Astrocyte (in vitro differentiated cells and primary cell): ENCODE data around the gene ST6GALNAC3. TPM values are rescaled to one million over a fixed set of nuclear protein-coding genes. Genes with fewer than 3 reads are reported as not detected.

Source experiments
- DNase-seq: peaks from one replicate; pipeline ENCODE4 v3.0.0-alpha.2; 2010; ENCODE audit warnings: low read depth
- FAIRE-seq: peaks from 2 replicates; lab custom pipeline; 2011; peaks lifted over from hg19 to GRCh38; lab: Jason Lieb, UNC
- H2AFZ ChIP-seq: 2 replicates; pipeline ENCODE4 v1.6.0; 2012; ENCODE audit warnings: low read depth, low read length, inconsistent platforms
- H3K27ac ChIP-seq: 2 replicates; pipeline ENCODE4 v1.5.1; 2011; ENCODE audit warnings: low read depth, low read length, inconsistent platforms
- H3K27me3 ChIP-seq: 2 replicates; pipeline ENCODE4 v1.6.0; 2011; ENCODE audit warnings: low read length, inconsistent platforms; ENCODE audit not compliant: insufficient read depth
- H3K36me3 ChIP-seq: 2 replicates; pipeline ENCODE4 v1.5.1; 2011; ENCODE audit warnings: low read length, inconsistent platforms; ENCODE audit not compliant: insufficient read depth
- H3K4me1 ChIP-seq: 2 replicates; pipeline ENCODE4 v1.5.1; 2011; ENCODE audit warnings: low read length, inconsistent platforms; ENCODE audit not compliant: insufficient read depth
- H3K4me2 ChIP-seq: 2 replicates; pipeline ENCODE4 v1.6.0; 2012; ENCODE audit warnings: low read length, inconsistent platforms
- H3K4me3 ChIP-seq: 2 replicates; pipeline ENCODE4 v1.5.1; 2011; ENCODE audit warnings: low read depth, mild to moderate bottlenecking, low read length, inconsistent platforms; ENCODE audit not compliant: insufficient read depth
- H3K79me2 ChIP-seq: 2 replicates; pipeline ENCODE4 v1.6.0; 2012; ENCODE audit warnings: mild to moderate bottlenecking, low read length, inconsistent platforms; ENCODE audit not compliant: insufficient read depth
- H3K9ac ChIP-seq: 2 replicates; pipeline ENCODE4 v1.6.0; 2012; ENCODE audit warnings: mild to moderate bottlenecking, low read length, inconsistent platforms
- H3K9me3 ChIP-seq: 2 replicates; pipeline ENCODE4 v1.5.1; 2012; ENCODE audit warnings: low read depth, mild to moderate bottlenecking, low read length, inconsistent platforms; ENCODE audit not compliant: insufficient read depth
- H4K20me1 ChIP-seq: 2 replicates; pipeline ENCODE4 v1.6.0; 2012; ENCODE audit warnings: low read length, inconsistent platforms; ENCODE audit not compliant: insufficient read depth
- H3K27ac Mint-ChIP-seq: one replicate; pipeline ENCODE4 v1.8.0; 2021; ENCODE audit warnings: mild to moderate bottlenecking, mixed read lengths; ENCODE audit not compliant: unreplicated experiment
- H3K27me3 Mint-ChIP-seq: one replicate; pipeline ENCODE4 v1.8.0; 2021; ENCODE audit warnings: low read depth, mixed read lengths; ENCODE audit not compliant: unreplicated experiment
- H3K36me3 Mint-ChIP-seq: one replicate; pipeline ENCODE4 v1.8.0; 2021; ENCODE audit warnings: low read depth, mixed read lengths; ENCODE audit not compliant: unreplicated experiment
- H3K4me1 Mint-ChIP-seq: one replicate; pipeline ENCODE4 v1.8.0; 2021; ENCODE audit warnings: low read depth, mixed read lengths; ENCODE audit not compliant: unreplicated experiment
- H3K4me3 Mint-ChIP-seq: one replicate; pipeline ENCODE4 v1.8.0; 2021; ENCODE audit warnings: mild to moderate bottlenecking, moderate library complexity, mixed read lengths; ENCODE audit not compliant: unreplicated experiment
- H3K9me3 Mint-ChIP-seq: one replicate; pipeline ENCODE4 v1.8.0; 2021; ENCODE audit warnings: mild to moderate bottlenecking, mixed read lengths; ENCODE audit not compliant: unreplicated experiment
- CTCF ChIP-seq: IDR thresholded peaks from 2 replicates; pipeline ENCODE4 v1.5.1; 2011; ENCODE audit warnings: low read depth, mild to moderate bottlenecking, inconsistent platforms, low read length, moderate library complexity; ENCODE audit not compliant: insufficient read depth
- EZH2 ChIP-seq: IDR thresholded peaks from 2 replicates; pipeline ENCODE4 v1.6.1; 2012; ENCODE audit warnings: mild to moderate bottlenecking, low read length, inconsistent platforms; ENCODE audit not compliant: insufficient read depth
- total RNA-seq: library from RNA; stranded (reverse); gene quantifications from 2 replicates; pipeline ENCODE4 v1.2.1, GENCODE V29; 2021

ST6GALNAC3 gene
- total RNA-seq, 1 donor from 2014 or later, result 3.2 TPM

GRCh38 chr1:76463278-76463677, 388.7 kb downstream of the ST6GALNAC3 start:
- Mint-ChIP-seq H3K36me3 (no peaks in the 10 kb centered on the region), H3K9me3 (no peaks in the 10 kb centered on the region), H3K27me3 (peaks cover 3% of the 10 kb centered on the region), H3K4me3 (no peak overlapping the region), H3K27ac (no peak overlapping the region), H3K4me1 (no peaks in the 10 kb centered on the region)
- Histone ChIP-seq H3K9me3 (no peaks in the 10 kb centered on the region), H3K4me2 (no peak overlapping the region), H3K36me3 (no peaks in the 10 kb centered on the region), H2AFZ (no peak overlapping the region), H3K27me3 (no peaks in the 10 kb centered on the region), H3K79me2 (no peaks in the 10 kb centered on the region), H4K20me1 (no peaks in the 10 kb centered on the region), H3K27ac (no peak overlapping the region), H3K9ac (no peak overlapping the region), H3K4me3 (no peak overlapping the region), H3K4me1 (no peaks in the 10 kb centered on the region)
- TF ChIP-seq CTCF, result no peak
- FAIRE-seq, result no peak
- no peak for DNase-seq

GRCh38 chr1:76463849-76464248, 389.3 kb downstream of the ST6GALNAC3 start:
- Histone ChIP-seq H3K27ac (no peak overlapping the region), H3K36me3 (no peaks in the 10 kb centered on the region), H3K9me3 (no peaks in the 10 kb centered on the region), H3K79me2 (no peaks in the 10 kb centered on the region), H3K4me2 (no peak overlapping the region), H4K20me1 (no peaks in the 10 kb centered on the region), H3K4me3 (no peak overlapping the region), H3K9ac (no peak overlapping the region), H2AFZ (no peak overlapping the region), H3K4me1 (no peaks in the 10 kb centered on the region), H3K27me3 (no peaks in the 10 kb centered on the region)
- no peak for DNase-seq
- TF ChIP-seq CTCF (no peak), EZH2 (no peak)
- H3K4me3 Mint-ChIP-seq, result no peak overlapping the region
- no peak overlapping the region for H3K27ac Mint-ChIP-seq
- H3K9me3 Mint-ChIP-seq, result no peaks in the 10 kb centered on the region
- H3K4me1 Mint-ChIP-seq, result no peaks in the 10 kb centered on the region
- no peaks in the 10 kb centered on the region for H3K36me3 Mint-ChIP-seq
- no peak for FAIRE-seq
- peaks cover 3% of the 10 kb centered on the region for H3K27me3 Mint-ChIP-seq

DNA sequence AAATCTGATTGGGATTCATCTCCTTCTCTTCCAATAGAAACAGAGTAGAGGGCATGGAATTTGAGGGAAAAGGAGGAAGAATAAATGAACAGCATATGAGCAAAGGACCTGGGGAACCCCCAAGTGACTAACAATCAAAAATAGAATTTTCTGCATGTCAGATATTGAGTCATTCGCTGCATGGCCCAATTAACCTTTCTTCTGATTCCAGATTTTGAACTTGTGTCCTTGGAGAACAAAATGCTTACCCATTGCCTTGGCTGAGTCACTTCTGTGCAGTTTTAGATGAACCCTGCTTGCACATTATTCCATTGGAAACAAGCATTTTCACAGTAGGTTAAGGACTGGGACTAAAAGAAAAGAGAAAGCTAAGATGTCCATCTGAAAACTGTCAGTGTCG, 390.5 kb downstream of the ST6GALNAC3 start:
- Mint-ChIP-seq H3K36me3 (no peaks in the 10 kb centered on the region), H3K27me3 (peaks cover 3% of the 10 kb centered on the region), H3K4me1 (no peaks in the 10 kb centered on the region), H3K9me3 (no peaks in the 10 kb centered on the region), H3K27ac (no peak overlapping the region), H3K4me3 (no peak overlapping the region)
- peak; percentile 2 for DNase-seq
- Histone ChIP-seq H4K20me1 (no peaks in the 10 kb centered on the region), H3K4me1 (no peaks in the 10 kb centered on the region), H3K4me3 (no peak overlapping the region), H3K9me3 (no peaks in the 10 kb centered on the region), H3K27me3 (no peaks in the 10 kb centered on the region), H3K36me3 (no peaks in the 10 kb centered on the region), H3K9ac (no peak overlapping the region), H2AFZ (no peak overlapping the region), H3K79me2 (no peaks in the 10 kb centered on the region), H3K27ac (no peak overlapping the region), H3K4me2 (no peak overlapping the region)
- FAIRE-seq, result no peak
- no peak for TF ChIP-seq CTCF
- no peak for TF ChIP-seq EZH2
